Dermis blood vessel endothelial cell (primary cell): ENCODE data around the gene PBX1. TPM values are rescaled to one million over a fixed set of nuclear protein-coding genes. Genes with fewer than 3 reads are reported as not detected.

Experiments used
- DNase-seq: peaks from one replicate; pipeline ENCODE4 v3.0.0; 2010
- total RNA-seq: library from RNA; depleted of rRNA; stranded (reverse); fragments of >200 nt; gene quantifications from 2 replicates; pipeline ENCODE4 v1.2.3, GENCODE V29; 2014

The PBX1 gene
- total RNA-seq, 1 donor from 2014 or later, result 12.4 TPM

DNA sequence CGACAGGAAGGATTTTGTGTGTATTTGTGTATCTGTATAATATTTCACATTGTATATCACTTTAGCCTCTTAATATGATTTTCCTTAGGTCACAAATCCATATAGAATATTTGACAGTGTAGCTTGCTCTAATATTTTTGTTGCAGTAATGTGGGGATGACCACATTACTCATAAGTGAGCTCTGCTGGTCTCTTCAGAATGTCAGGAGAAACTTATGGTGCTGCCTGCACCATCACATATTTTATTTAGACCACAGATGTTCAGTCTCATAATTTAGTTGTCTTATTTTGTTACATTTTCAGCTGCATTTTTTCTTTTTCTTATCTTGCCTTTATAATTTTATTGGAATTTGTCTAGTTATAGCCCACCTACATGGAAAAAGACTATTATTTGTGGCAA, 205.3 kb downstream of the PBX1 start:
- DNase-seq, result no peak

DNA sequence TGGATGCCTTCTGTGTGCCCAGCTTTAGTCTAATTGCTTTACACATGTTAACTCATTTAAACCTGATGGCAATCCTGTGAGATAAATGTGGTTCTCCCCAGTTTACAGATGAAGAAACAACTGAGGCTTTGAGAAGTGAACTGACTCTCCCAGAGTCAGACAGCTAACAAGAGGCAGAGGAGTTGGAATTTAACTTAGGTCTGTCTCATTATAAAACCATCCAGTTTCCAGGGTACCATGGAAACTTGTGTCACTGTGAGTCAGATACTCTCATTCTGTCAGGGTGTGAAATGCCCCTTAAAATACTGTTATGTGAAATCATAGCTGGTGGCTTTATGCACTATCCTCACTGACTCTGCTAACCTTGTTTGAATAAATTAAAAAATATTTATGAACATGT, 206.6 kb downstream of the PBX1 start:
- no peak for DNase-seq

DNA sequence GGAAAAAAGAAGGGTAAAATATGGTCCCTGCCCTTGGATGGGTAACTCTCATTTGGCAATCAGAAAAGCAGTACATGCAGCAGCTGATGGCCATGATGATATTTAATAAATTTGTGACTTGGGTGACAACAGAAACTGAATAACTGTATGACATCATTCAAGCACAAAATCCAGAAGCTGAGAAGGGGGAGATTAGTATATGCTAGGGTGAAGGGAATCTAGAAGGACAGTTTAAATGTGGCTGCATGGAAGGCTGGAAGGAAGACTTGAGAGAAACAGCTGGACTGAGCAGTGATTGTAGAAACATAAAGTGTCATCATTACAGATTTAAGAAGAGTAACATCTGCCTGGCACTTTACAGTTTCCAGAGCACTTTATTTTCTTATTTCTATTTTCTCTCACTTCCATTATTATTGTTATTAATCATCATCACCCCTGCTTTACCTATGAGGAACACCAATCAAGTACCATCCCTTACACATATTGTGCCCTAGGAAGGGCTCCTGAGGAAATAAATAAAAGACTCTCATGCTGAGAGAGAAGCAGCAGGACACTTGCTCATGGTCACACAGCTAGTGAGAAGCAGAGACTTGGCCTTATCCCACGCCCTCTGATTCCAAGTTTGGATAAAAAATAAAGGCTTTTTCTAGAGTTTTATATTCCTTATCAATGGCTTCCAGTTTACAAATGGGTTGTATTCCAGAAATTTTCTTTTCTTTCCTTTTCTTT, 207.2 kb downstream of the PBX1 start:
- no peak for DNase-seq

DNA sequence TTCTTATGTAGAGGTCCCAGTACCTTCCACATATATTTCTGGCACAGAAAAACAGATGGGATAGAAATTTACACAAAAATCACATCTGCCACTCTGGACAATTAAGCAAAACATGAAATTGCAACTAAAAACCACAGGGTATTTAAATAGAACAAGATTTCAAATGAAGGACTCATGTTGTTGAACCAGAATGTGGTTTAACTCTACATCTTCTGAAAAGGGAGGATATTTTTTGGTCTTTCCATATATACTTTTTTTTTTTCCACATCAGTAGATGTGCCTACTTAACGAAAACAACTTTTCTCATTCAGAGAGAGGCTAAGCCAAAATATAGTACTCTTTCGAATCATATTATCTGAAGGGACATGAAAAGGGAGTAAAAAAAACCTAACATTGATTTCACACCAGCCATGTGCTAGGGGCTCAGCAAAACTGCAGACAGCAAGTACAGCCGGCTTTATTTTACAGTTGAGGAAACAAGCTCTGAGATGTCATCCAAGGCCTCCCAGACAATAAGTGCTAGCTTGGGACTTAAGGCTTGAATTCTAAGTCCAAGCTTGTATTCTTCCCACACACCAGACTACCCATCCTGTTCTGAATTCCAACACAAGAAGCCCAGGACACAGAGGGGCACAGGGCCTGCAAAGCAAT, 208.9 kb downstream of the PBX1 start:
- DNase-seq, result no peak

DNA sequence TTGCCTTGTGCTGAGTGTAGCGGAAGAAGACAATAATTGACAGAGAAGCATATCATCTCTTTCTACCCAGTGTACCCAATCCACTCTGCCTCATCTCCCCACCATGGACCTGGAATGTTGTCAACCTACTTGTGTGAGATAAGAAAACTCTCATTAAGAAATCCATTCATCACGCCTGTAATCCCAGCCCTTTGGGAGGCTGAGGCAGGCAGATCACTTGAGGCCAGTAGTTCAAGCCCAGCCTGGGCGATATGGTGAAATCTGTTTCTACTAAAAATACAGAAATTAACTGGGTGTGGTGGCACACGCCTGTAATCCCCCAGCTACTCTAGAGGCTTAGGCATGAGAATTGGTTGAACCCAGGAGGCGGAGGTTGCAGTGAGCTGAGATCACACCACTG, 209.6 kb downstream of the PBX1 start:
- DNase-seq, result no peak

DNA sequence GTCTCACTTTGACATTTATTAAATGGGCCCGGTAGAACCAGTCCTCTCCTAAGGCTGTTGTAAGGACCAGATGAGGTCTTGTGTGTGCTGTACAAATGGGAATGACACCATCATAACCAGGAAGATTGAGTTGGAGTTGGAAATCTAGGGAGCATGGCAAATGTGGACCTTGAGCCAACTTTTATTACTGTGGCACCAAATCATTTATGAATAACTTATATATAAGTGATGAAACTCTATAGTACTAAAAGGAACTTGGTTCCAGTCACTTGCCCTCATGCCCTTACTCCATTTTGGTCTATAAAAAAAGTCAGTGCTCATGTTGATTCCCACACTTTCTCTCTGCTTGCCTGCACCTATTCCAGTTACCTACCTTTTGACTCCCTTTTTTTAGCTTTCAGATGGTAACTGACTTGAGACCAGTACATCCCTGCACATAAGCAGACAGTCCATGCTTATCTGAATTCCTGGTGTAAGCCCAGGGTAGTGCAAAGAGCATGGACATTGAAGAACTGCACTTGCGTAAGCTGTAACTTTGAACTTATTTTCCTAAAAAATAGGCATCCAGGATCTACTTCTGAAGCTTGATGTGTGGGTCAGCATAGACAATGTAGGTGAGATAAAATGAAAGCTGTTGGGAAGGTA, 210.6 kb downstream of the PBX1 start:
- no peak for DNase-seq

DNA sequence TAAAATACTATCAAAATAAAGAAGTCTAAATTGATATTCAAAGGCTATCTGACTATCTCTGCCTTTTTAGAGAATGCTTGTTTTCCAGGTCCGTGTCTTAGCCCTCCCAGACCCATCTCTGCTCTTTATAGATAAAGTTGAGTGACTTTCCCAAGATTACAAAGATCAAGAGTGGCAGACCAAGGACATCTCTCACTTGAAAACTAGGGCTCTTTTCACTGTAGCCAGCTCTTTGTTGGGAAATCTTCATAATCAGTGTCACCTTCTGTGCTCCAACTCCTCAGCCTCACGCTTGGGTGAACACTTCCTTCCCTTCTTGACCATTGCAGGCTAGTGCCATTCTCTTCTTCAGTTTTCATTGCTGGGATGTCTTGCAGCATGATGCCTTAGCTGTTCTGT, 211.1 kb downstream of the PBX1 start:
- no peak for DNase-seq

DNA sequence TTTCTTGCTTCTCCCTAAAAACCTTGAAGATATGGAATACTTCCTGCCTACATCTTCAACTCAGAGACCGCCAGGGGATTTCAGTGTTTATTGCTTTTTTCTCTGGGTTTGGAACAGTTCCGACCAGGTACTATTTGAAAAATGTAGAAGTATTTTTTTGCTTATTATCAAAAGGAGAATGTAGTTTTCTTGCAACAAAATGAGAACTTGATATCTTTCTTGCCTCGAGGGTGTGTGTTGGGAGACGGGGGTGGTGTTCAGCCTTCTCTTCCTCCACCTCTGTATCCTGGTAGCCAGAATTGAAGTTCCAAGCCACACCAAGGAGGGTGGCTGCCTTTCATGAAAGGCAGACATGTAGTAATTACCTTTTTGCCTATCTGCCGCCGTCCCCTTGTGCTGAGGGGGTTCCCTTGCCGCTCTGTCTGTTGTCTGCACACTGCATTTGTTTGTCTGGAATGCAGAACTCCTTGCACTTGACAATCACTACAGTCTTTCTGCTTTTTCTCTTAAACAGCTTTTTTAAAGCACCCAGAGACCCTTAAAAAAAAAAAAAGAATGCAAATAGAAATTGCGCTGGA, 212.1 kb downstream of the PBX1 start:
- no peak for DNase-seq

DNA sequence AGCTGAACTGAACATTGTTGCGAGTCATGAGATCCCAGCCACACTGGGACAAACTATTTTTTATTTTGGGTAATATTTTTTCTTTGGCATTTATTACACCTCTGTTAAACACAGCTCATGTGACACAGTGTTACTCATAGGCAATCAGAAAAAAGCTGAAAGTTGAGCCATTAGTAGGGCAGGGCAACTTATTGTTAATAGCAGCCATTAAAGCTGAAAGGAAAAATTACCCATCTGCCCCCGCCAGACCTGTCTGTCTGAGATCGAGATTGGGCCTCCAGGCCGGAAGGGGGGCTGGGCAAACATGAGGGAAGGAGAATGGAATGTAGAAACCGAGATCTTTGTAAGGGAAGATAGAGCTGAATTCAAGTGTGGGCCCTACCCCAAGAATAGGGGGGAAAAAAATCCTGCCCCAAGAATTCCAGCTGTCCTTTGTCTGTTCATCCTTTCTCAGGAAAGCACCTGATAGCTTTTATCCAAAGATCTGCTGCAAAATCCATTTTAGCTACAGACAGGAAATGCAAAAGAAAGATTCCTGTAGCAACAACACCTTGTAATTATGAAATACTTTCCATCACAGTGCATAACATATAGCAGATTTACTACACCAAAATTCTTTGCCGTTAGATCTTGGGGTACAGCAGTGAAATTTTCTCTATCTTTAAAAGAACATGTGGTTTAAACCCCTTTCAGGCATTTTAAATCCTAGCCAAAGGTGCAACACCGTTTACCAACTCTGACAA, 212.8 kb downstream of the PBX1 start:
- DNase-seq, result peak; percentile 3

DNA sequence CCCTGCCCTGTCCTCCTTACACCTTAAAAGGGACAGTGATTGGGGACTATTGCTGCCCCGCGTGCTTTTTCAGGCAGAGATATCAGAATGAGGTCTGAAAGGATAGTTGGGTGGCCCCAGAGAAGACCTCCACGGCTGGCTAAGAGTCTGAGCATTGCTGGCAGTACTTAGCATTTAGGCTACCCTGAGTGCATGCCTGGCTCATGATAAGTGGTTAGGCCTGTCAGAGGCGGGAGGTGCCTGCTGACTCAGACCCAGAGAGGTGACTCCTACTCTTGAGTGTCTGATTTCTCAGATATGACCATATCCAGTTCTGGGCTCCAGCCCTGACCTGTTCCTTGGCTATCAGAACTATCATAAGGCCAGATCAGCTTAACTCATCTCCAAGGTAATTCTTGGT, 213.7 kb downstream of the PBX1 start:
- no peak for DNase-seq

DNA sequence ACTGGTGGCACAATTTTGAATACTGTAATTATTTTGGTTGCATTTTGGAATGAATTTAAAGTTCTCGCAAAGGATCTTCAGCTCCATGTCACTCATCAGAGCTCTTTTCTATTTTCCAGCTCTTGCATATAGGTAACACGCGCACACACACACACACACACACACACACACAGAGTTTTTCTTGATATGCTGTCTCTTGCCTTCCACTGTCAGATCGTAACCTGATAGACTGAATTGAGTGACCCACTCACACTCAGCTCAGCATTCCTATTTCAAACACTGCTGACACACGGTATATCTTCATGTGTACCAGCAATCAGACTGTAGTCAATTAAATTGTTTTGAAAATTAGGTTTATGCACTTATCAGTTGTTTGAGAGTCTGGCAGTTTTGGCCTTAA, 214.1 kb downstream of the PBX1 start:
- no peak for DNase-seq

DNA sequence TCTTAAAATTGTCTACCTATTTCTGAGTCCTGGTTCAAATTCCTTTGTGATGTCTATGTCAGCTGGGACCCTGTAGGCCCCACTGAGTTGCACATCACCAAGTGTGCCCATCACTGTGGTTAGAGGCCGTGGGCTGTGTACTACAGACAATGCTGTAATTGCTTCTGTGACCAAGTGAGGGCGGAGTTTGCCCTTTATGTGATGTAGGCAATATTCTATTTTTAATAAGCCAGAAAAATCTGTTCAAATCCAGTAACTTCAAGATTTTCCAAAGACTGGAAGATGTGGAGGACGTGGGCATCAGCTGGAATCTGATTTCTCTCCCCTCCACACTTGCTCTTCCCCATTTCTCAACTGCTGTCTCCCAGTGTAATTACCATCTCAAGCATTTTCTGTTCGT, 215.4 kb downstream of the PBX1 start:
- no peak for DNase-seq

DNA sequence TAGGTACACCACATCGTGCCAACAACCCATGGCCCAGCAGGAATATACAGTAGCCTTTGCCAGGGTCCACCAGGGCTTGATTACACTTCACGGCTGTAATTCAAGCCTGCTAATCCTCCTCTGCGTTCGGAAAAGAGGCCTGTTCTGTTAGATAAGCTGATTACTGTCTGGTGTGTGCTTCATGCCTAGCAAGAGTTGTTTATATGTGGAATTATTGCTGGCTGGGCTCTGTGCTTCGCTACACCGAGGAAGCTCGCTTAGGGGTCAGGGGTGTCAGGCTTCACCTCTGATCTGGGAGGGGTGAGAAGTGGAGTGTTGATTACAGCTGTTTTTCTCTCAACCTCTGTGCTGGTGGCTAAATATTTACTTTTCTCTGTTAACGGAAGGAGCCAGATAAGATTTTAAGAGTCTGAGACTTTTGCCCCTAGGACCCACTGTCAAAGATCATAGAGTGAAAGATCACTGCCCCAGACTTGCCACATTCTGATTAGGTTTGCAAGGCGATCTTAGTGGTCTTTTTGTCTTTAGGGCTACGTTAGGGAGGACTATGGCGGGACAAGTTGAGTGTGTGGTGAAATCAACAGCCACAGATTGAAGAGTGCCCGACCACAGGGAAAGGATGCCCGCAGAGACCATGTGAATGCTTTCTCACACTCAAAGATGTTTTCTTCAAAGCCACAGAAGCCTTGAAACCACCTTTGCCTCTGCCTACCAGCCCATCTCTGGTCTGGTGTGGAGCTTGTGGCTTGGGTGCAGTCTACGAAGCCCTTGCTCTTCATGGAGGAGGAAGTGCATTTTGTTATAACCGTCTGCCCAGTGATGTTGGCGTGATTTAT, 216.1 kb downstream of the PBX1 start:
- no peak for DNase-seq

DNA sequence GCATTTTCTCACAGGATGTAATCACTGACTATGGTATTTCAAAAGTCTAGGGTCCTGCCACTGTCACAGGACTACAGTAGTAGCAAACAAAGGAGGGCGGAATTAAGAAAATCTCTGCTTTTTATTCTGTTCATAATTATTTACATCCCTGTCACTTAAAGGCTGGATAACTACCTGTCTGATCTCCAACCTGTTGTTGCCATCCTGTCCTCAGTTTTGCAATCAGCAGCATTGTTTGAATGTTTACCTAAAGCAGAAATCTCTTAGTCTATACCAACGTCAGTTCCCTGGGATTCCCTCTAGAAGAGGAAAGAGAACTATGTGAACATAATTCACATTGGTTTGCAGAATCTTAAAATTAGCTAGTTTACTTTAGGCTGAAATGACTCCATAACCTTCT, 218.5 kb downstream of the PBX1 start:
- DNase-seq, result no peak

DNA sequence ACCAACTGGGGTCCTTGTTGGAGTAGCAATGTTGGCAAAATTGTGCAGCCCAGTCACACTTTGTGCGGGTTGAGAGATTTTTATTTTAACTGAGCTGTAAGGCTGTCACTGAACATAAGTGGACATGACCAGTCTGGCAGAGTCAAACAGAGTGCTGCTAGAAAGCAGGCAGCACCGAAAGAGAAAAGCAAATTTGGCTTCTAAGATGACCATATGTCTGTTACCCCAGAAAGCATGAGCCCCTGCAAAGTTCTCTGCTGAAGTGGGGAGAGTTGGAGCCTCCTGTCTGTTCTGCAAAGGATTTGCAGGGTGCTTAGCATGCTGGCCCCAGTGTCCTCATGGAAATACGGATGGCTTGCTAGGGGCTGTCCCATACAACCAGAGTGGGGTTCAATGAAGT, 220.4 kb downstream of the PBX1 start:
- DNase-seq, result no peak

DNA sequence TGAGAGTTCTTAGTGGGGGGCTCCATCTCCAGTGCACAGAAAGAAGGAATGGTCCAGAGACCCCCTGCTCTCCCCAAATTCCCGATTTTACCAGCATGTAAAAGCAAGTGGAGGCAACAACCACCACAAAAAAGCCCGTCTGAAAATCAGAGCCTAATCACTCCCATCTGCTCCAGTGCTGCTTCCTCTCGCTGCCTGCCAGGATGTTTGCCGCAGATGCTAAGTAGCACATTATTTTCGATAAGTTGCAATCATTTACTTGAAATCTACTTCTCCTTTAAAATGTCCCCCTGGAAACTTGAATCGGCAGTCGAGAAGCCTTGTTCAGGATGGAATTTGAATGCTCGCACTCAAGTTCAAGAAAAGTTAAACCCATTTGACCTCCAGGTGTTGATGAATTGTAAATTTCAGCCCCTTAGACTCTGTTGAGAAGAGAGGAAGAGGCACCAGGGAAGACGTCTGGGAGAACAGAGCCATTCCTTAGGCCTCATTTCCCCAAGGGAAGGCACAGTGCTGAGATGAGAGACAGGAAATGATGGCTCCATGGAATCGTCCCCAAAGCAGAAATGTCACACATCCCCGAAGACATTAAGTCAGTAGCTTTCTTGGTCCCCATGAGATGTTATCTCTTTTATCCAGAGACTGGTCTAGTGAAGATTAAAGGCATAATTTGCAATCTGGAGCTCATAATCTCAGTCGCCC, 221.3 kb downstream of the PBX1 start:
- no peak for DNase-seq

DNA sequence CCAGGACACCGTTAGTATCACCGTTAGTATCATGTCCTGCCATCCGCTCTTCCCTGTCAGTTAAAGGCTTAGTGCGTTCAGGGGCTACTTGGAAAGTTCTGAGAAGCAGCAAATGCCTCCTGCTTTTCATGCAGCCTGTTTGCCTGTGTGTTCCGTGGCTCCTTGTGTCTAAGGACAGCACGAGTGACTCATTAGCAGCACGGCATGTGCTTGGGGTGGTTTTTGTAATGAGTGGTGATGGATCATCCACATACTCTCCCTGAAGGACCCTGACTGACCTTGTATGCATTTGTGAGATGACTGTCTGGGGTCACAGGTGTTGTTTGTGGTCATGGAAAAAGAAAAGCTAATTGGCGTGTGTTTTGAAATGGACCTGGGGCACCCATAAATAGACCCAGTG, 221.9 kb downstream of the PBX1 start:
- no peak for DNase-seq

DNA sequence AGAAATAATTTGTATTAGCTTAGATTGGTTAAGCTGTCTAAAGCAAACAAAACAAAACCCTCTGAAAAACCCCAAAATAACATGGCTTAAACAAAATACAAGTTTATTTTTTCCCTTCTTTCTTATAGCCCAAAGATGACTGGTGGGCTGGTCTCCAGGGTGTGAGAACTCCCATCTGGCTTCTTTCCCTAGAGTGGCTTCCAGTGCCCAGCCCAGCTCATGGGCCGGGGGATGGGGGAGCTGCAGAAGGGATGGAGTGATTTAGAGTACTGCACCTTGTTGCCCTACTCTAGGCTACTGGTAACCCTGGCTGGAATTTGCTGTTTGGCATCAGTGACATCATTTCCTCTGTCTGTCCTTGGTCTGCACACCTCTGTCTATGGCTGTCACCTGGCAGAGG, 223.0 kb downstream of the PBX1 start:
- DNase-seq, result no peak

DNA sequence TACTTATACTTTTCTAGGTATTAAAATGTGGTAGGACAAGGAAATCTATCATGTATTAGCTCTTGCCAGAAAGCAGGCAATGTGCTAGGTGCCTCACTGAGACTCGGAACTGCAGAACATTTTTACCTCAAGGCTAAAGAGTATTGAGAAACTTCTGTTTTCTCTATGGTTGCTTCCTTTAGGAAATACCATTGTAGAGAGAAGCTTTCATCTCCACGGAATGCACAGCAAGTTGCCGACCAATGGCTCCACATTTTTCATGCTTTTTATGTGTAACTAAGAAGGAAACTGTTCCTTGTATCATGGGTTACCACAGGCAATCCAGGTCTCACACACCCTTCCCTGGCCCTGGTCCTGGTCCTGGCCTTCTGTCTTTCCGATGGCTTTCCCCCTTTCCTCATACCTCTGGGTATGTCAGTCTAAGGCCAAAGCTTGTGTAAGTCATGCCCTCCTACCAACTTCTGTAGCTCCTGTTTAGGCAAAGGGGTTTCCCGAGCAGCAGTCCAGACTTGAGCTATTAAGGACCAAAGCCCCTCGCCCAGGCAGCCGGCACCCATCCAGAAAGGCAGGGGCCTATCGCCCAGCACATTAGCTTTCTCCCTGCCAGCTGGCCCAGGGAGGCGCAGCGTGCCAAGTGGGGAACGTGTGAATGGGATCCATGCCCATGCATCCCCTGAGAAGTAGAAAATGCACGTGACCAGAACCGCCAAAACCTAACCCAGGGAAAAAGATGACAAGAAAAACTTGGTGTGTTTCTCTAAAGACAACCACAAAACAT, 225.0 kb downstream of the PBX1 start:
- DNase-seq, result no peak

DNA sequence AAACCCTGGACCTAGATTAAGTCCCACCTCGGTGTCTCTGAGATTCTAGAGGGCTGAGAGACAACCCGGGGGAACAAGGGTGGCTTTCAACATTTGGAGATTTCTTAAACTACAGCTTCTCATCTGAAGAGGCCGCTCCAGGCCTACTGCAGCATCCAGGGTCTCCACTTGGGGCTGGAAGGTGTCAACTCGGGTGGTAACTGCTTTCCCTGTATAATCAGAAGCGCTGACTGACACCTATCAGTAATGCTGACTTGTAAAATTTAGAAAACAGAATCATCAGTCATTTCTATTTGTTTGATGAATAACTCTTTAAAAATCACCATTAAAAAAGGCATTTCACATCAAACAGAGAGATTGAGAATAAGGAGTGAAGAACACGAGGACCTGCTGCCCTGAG, 226.0 kb downstream of the PBX1 start:
- no peak for DNase-seq
